Raji (cell line): Measurements from ENCODE around the gene MSANTD1.

Source experiments
- POLR2A ChIP-seq: IDR thresholded peaks from 2 replicates; pipeline ENCODE4 v1.6.1; 2011; ENCODE audit warnings: low read depth, low read length, control low read depth; ENCODE audit not compliant: insufficient read depth

MSANTD1 gene

DNA sequence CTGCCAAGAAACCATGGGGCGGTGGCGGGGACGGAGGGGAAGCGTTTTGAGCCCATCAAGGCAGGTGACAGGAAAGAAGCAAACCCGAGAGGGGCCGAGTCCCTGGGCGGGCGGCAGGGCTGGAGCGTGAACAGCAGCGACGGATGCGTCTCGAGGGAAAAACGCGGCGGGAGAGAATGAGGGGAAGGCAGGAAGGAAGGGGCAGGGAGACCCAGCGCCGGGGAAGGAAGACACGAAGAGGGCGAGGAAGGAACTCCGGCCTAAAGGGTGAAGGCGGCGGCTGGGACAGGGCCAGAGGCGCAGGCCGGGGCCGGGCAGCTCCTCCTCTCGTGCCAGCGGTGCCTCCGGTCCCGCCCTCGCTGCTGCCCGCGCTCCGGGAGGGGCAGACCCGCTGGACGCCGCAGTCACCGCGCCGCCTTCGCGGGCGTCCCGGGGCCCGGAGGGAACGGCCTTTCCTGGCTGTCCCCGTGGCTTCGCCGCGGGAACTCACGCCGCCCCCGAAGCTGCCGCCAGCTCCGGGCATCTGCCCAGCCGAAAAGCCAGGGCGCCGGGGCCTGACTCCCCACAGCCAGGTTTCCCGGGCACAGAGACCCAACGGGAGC is 43.1 kb downstream of the MSANTD1 start:
- TF ChIP-seq POLR2A: no peak

DNA sequence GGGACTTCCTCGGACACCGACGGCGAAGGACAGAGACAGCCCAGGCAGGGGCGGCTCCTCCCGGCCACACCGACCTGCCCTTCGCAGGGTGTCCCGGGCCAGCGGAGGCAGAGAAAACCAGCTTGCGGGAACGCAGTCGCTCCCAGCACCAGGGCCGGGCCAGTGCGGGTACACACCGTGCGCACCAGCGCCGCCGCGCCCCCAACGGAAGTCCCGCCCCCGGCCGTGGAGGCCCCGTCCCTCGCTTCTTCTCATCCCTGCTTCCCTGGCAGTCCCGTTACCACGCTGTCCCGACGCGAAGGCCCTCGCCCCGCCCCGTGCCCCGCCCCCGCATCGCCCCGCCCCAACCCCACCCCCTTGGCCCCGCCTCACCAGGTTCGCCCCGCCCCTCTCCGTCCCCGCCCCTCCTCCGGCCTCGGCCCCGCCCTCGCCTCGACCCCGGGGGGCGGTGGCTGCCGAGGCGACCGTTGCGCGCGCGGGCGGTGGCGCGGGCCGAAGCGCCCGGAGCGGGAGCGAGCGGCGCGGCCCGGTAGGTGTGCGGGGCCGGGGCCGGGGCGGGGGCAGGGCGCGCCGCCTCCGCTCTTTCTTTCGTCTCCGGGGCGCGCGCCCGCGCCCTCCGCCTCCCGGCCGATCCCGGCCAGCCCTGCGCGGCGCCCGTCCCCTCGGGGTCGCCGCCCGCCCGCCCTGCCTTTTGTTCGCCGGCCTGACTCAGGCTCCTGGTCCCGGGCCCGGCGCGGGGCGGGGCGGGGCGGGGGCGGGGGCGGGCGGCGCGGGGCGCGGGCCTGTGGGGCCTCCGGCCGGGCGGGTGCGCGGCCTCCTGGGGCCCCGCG is 43.8 kb downstream of the MSANTD1 start, which contains the start of gene RGS12:
Gene RGS12 (plus strand): TSS at position 451 of the 830 bp plus-strand sequence. CDS start 23,150 bp downstream, outside the sequence.
- TF ChIP-seq POLR2A: no peak

DNA sequence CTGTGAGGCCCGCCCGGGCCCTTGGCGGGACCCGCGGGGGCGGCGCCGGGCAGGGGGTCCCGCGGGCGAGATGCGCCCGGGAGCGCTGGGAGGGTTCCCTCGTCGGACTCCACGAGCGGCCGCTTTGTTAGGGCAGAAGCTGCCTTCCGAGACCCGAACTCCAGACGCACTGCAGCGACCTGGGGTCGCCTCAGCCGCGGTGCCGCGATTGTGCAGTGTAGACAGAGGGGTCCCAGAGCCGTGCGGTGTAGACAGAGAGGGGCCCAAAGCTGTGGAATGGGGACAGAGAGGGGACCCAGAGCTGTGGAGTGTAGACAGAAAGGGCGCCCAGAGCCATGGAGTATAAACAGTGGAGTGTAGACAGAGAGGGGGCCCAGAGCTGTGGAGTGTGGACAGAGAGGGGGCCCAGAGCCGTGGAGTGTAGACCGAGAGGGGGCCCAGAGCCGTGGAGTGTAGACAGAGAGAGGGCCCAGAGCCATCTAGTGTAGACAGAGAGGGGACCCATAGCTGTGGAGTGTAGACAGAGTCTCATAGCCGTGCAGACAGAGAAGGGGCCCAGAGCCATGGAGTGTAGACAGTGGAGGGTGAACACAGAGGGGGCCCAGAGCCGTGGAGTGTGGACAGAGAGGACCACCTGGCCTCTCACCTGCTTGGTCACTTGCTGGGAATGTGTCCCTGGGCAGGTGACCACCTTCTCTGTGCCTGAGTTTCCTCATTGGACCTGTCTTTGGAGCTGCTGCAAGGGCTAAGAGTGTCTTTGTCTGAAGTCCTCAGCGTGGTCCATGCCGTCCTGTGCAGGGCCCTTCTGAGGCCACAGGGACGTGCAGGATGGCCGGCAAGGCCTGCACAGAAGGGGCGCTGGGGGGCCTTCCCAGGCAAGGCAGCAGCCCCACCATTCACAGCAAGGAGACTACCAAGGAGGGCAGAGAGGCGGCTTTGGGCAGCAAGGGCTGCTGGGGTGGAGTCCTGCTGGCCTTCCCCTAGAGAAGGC is 44.7 kb downstream of the MSANTD1 start:
- TF ChIP-seq POLR2A: no peak

DNA sequence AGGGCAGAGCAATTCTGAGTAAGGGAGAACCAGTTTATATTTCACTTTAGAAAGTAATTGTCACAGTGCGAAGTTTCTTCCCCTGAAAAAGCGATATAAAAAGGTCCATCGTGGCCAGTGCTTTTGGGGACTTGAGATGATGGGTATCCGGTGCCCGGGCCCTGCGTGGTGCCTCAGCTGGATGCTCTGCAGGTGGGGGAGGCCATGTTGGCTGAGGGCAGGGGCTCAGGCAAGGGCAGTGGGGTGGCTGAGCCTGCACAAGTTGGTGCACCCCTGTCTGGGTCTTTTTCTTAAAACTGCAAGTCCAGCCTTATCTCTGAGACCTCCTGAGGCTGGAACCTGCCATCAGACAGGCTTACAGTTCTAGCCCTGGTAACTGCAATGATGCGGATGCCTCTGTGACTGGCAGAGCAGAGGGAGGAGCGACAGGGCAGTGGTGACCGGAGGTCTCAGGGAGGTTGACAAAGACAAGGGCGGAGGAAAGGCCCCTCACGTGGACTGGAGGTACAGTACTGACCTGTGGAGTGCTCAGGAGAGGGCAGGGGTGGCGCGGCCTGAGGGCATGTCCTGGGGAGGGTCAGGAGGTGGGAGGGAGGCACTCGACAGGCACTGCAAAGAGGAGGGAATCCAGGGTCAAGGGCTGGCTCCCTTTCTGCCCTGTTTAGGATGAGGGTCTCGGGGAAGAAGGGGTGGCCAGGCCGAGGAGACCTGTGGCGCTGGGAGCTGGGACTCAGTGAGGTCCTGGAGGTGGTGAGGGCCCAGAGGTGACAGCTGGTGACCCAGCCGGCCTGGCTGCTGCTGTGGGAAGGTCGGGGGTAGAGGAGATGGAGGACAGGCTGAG is 45.7 kb downstream of the MSANTD1 start:
- TF ChIP-seq POLR2A: no peak

DNA sequence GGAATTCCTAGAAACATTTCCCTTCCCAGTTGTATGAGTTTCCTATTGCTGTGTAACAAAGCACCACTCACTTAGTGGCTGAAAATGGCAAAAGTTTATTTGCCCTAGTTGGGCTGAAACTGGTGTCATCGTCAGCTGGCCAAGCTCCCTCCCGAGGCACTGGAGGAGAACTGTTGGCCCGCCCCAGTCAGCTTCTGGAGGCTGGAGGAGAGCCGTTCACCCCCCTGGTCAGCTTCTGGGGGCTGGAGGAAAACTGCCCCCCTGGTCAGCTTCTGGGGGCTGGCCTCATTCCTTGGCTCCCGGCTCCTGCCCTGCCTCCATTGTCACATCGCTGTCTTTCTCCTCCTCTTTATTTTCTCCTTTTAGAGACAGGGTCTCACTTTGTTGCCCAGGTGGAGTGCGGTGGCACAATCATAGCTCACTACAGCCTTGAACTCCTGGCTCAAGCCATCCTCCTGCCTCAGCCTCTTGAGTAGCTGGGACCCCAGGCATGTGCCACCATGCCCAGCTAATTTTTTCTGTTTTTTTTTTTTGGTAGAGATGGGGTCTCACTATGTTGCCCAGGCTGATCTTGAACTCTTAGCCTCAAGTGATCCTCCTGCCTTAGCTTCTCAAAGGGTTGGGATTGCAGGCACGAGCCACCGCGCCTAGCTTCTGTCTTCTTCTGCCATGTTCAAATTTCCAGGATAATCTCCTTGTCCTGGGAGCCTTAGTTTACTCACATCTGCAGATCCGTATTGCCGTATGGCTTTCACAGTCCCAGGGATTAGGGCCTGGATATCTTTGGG is 47.1 kb downstream of the MSANTD1 start:
- no peak for TF ChIP-seq POLR2A

DNA sequence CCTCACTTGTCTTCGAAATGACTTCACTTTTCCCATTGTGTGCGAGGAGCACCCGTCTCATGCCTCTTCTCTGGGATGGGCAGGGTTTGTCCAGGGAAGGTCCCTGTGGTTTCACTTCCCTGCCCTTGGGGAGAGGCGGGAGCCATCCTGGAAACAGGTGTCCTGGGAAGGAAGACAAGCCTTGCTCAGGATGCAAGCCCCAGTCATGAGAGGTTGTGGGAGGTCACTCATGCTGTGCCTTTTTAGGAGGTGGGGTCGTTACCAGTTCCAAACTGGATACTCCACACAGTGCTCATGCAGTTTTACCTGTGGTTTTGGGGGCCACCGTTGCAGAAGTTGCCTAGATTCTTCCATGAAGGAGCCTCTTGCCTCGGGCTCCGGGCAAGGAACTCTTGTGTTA is 47.7 kb downstream of the MSANTD1 start:
- no peak for TF ChIP-seq POLR2A

DNA sequence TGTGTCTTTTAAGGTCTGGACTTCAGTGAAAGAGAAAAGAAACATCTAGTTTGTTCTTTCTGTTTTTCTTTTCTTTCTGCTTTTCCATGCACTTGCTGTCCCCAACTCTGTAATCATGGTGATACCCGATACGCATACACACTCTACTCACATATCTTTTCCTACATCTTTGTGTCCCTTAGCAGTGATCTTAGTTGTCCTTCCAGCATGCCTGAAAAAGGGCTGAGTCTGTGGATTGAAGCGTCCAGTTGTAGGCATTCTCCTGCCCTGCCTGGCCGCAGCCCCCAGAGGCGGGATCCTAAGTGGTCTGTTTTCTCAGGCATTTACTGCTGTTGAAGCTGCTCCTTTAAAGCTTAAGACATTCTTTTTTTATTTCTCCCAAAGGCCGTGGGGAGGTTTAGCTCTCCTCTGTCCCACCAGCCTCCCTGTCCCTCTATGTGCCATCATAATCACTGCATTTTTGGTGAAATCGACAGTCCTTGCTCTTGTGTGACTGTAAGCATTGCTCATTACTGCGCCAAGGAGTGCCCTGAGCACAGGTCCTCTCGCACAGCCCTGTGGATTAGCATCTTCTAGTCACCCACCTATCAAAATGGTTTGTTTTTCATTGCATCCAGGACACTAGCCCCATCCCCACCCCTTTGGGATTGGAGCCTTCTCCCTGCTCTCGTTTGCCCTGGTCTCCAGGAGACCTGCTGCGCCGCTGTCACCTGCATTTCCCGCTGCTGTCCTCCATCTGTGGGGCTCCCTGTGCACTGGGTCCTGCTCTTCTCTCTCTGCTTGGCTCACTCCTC is 48.3 kb downstream of the MSANTD1 start:
- no peak for TF ChIP-seq POLR2A

DNA sequence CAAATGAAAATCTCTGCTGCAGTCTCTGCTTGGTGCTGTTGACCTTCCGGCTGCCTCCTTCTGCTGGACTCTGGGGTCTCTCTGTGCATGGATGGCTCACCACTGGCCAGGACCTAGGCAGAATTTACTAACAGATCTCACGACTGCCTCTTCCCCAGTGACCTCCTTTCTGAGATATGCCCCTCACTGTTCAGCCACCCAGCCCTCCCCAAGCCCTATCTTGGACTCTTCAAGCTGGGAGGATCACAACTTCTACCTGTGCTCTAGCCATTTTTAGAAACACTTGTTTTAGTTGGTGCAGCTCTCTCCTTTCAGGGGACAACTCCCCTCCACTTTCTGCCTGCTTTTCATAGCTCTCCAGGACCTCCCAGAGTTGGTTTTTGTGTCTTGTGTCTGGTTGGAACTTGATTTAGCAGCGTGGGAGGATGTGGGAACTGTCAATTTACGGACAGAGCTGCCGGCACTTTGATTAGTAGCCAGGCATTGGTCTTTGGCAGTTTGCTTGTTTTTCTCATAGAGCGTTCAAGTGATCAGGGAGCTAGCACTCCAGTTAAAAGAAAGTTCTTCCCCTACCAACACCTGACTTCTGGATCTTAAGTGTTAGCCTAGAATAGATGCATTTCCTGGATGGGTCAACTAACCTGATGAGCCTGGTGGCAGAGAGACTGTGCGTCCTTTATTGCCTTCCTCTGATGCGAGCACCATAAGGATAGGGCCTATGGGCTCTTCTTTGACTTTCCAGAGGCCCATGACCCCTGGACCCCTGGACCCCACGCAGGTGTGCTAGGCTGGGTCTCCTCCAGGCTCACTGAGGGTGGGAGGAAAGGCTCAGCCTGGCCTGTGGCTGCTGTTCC is 50.4 kb downstream of the MSANTD1 start:
- no peak for TF ChIP-seq POLR2A

DNA sequence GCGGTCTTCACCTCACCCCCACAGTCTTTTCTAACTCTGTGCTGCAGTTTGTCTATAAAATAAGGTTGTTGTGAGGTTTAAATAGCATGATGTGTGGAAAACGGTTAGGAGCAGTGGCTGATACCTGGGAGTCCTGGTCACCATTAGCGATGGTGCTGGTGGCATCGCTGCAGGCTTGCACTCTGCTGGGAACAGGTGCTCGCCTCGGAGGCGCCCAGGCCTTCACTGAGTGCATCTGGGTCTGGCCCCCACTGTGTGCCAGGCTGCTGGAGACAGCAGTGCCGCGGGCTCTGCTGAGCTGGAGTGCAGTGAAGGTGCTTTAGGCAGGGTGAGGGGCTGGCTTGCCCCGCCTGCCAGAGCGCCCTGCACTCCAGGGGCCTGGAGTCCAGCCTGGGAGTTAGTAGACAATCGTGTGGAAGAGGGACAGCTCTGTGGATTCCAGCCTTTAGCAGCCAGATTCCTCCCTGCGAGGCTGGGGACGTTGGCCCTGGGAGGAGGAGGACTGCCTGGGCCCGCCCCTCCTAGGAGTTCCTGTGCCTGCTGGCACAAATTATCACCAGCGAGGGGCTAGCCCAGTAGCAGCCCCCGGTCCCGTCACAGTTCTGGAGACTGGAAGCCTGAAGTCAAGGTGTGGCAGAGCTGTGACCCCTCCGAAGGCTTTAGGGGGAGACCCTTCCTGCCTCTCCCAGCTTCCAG is 51.2 kb downstream of the MSANTD1 start:
- TF ChIP-seq POLR2A: no peak

DNA sequence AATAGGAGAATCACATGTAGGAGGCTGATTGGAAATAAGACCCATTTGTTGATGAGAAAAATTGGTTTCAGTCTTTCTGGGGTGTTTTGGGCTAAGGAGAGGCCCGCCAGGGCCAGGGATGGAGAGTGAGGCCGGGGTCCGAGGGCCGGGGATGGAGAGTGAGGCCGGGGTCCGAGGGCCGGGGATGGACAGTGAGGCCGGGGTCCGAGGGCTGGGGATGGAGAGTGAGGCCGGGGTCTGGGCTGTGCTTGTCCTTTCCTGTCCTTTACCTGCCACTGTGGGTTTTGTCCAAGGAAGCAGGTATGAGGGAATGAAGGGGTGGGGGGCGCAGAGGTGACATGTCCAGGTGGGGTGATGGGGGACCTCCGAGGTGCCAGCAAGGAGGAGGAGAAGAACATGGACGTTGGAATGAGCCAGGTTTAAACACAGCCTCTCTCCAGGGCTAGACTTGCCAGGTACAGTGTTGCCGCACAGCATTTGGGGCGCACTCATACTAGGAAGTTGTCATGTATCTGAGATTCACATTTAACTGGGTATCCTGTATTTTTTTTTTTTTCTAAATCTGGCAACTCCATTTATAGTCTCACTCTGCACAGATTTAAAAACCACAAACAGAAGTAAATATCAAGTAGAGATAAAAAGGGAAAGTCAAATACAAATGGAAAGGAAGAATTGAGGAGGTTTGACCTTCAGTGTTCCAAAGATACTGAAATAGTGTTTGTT is 52.7 kb downstream of the MSANTD1 start:
- TF ChIP-seq POLR2A: no peak
